Ascending aorta (tissue), 2 donors: ENCODE measurements around the gene TMEM240. TPM values are rescaled to one million over a fixed set of nuclear protein-coding genes. Genes with fewer than 3 reads are reported as not detected.
"Not testable (repeated sequence)": the region's sequence is repeated elsewhere in the genome, so short reads cannot be mapped to it uniquely, and the experiment has no call there.

Experiments
- DNase-seq, 2 donors: peaks; one replicate each; pipeline ENCODE4 v3.0.0-alpha.2; 2019; ENCODE audit warnings: low spot score in 2 of 2
- H3K27ac ChIP-seq, 2 donors: fragments of 200-600 bp; sonication (generic); one replicate each; pipeline ENCODE4 v1.5.1; 2016 to 2017; ENCODE audit warnings: mild to moderate bottlenecking in 1 of 2
- H3K27me3 ChIP-seq: fragments of 200-600 bp; sonication (generic); one replicate; pipeline ENCODE4 v1.5.1; 2017
- H3K36me3 ChIP-seq, 2 donors: fragments of 200-600 bp; sonication (generic); one replicate each; pipeline ENCODE4 v1.5.1; 2016
- H3K4me1 ChIP-seq, 2 donors: fragments of 200-600 bp; sonication (generic); one replicate each; pipeline ENCODE4 v1.5.1; 2016 to 2017; ENCODE audit warnings: mild to moderate bottlenecking in 1 of 2
- H3K4me3 ChIP-seq, 2 donors: fragments of 200-600 bp; sonication (generic); one replicate each; pipeline ENCODE4 v1.5.1; 2016 to 2017; ENCODE audit warnings: mild to moderate bottlenecking in 1 of 2
- H3K9me3 ChIP-seq, 2 donors: fragments of 200-600 bp; sonication (generic); one replicate each; pipeline ENCODE4 v1.5.1; 2016
- intact Hi-C: fragments of 100-400 bp; cut with DNase I; formaldehyde crosslinking; loops from one replicate; pipeline ENCODE4 v1.15.1; 2023
- total RNA-seq: library from RNA; depleted of rRNA; stranded (reverse); fragments of >200 nt; gene quantifications from one replicate; pipeline ENCODE4 v1.1.0, GENCODE V29; 2016
- TF ChIP-seq, protein P1 (sequence below), 3 experiments: fragments of 200-600 bp in 2 of 3; fragments of 450-650 bp in 1 of 3; sonication (generic) in 2 of 3; IDR thresholded peaks; one replicate each; pipeline ENCODE4 v1.5.1; 2016 to 2019; ENCODE audit warnings: antibody characterized with exemption in 3 of 3, mild to moderate bottlenecking in 1 of 3, moderate library complexity in 1 of 3

Gene TMEM240
- total RNA-seq, 1 donor from 2014 or later = not detected

DNA sequence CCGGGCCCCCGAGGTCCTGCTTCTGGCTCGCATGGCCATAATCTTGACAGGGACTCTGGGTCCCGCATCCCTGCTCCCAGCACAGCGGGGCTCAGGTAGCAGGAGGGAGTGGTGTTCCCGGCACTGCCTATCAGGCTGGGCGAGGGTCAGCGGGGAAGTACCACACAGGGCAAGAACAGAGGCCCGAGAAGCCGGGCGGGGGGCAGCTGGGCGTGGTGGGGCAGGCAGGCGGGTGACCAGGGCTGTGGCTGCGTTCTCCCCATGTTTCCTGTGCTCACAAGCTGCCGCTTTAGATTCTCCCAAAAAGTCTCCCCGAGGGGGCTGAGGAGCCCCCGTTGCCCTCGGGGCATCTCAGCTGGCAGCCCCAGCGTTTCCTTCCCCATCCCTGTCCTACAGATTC is 50.6 kb downstream of the TMEM240 start:
- TF ChIP-seq, protein P1, sequence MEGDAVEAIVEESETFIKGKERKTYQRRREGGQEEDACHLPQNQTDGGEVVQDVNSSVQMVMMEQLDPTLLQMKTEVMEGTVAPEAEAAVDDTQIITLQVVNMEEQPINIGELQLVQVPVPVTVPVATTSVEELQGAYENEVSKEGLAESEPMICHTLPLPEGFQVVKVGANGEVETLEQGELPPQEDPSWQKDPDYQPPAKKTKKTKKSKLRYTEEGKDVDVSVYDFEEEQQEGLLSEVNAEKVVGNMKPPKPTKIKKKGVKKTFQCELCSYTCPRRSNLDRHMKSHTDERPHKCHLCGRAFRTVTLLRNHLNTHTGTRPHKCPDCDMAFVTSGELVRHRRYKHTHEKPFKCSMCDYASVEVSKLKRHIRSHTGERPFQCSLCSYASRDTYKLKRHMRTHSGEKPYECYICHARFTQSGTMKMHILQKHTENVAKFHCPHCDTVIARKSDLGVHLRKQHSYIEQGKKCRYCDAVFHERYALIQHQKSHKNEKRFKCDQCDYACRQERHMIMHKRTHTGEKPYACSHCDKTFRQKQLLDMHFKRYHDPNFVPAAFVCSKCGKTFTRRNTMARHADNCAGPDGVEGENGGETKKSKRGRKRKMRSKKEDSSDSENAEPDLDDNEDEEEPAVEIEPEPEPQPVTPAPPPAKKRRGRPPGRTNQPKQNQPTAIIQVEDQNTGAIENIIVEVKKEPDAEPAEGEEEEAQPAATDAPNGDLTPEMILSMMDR (IDR thresholded peaks at IDR 0.05) = no peak
- Histone ChIP-seq H3K4me3 (no peak overlapping the region), H3K9me3 (peaks cover 0 to 18% of the 10 kb centered on the region in 2 donors), H3K27me3 (no peaks in the 10 kb centered on the region), H3K36me3 (peaks cover 61 to 82% of the 10 kb centered on the region in 2 donors), H3K27ac (no peak overlapping the region), H3K4me1 (no peaks in the 10 kb centered on the region)
- intact Hi-C loops = no loop called here
- DNase-seq = no peak

DNA sequence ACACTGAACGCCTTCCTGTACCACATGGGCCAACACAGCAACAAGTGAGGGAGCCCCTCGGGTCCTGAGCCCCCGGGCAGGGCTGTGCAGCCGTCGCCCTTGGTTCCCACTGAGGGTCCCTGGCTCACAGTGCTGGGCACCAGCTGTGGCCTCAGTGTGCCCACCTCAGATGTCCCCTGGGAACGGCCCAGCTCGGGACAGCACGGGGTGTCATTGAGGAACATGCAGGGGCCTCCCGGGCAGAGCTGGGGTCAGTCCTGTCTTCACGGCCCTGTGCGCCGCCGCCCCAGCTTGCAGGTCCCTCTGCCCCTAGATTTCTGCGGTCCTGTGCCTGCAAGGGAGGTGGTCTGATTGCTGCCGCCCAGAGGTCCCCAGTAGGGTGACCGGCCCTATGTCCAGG is 51.2 kb downstream of the TMEM240 start:
- peaks cover 58 to 82% of the 10 kb centered on the region in 2 donors for H3K36me3 ChIP-seq
- TF ChIP-seq, protein P1 (IDR thresholded peaks at IDR 0.05) = no peak

DNA sequence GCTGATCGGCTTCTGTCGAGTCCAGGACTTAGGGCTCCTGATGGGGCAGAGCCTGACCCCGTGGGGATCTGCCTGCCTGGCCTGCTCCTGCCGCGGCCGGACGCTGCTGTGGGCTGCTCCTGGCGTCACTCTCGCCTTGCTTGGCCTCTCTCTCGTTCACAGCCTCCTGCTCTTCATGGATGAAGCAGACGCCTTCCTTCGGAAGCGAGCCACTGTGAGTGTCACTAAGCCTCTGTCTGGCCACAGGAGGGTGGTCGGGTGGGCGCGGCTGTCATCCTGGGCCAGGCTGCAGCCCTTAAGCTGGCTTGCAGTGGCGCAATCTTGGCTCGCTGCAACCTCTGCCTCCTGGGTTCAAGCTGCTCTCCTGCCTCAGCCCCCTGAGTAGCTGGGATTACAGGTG is 52.7 kb downstream of the TMEM240 start:
- intact Hi-C loops = no loop called here
- H3K27me3 ChIP-seq = no peaks in the 10 kb centered on the region
- no peak for DNase-seq
- no peak overlapping the region for H3K4me3 ChIP-seq
- TF ChIP-seq, protein P1 (IDR thresholded peaks at IDR 0.05) = no peak
- H3K27ac ChIP-seq = no peak overlapping the region
- H3K4me1 ChIP-seq = no peaks in the 10 kb centered on the region
- peaks cover 64 to 79% of the 10 kb centered on the region in 2 donors for H3K36me3 ChIP-seq
- peaks cover 0 to 9% of the 10 kb centered on the region in 2 donors for H3K9me3 ChIP-seq

More for the DNA sequence above, 51.2 kb downstream of the TMEM240 start:
- no peak overlapping the region for H3K4me3 ChIP-seq
- DNase-seq = no peak
- no peak overlapping the region for H3K27ac ChIP-seq
- H3K4me1 ChIP-seq = no peaks in the 10 kb centered on the region
- intact Hi-C loops = no loop called here
- peaks cover 0 to 18% of the 10 kb centered on the region in 2 donors for H3K9me3 ChIP-seq
- no peaks in the 10 kb centered on the region for H3K27me3 ChIP-seq

DNA sequence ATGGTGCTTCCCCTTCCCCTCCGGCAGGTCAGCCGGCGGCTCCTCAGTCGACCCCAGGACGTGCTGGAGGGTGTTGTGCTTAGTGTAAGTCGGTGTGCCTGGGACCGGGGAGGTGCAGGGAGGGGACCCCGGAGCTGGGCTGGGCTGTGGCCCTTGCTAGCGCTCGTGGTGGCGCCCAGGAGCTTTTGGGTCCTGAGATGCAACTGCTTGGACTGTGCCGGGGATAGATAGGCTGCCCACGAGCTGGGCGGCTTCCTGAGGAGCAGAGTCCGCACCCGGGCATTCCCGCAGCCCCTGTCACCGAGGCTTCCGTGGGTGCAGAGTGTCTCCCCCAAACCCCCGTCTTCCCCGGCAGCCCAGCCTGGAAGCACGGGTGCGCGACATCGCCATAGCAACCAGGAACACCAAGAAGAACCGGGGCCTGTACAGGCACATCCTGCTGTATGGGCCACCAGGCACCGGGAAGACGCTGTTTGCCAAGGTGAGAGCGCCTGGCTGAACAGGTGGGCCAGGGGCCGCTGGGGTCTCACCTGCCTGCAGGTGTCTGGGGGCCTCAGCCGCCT is 54.6 kb downstream of the TMEM240 start:
- H3K27ac ChIP-seq, H3K27me3 ChIP-seq, DNase-seq, H3K4me3 ChIP-seq, intact Hi-C loops, H3K4me1 ChIP-seq, H3K9me3 ChIP-seq: not testable (repeated sequence)
- H3K36me3 ChIP-seq = peaks cover 54 to 66% of the 10 kb centered on the region in 2 donors

DNA sequence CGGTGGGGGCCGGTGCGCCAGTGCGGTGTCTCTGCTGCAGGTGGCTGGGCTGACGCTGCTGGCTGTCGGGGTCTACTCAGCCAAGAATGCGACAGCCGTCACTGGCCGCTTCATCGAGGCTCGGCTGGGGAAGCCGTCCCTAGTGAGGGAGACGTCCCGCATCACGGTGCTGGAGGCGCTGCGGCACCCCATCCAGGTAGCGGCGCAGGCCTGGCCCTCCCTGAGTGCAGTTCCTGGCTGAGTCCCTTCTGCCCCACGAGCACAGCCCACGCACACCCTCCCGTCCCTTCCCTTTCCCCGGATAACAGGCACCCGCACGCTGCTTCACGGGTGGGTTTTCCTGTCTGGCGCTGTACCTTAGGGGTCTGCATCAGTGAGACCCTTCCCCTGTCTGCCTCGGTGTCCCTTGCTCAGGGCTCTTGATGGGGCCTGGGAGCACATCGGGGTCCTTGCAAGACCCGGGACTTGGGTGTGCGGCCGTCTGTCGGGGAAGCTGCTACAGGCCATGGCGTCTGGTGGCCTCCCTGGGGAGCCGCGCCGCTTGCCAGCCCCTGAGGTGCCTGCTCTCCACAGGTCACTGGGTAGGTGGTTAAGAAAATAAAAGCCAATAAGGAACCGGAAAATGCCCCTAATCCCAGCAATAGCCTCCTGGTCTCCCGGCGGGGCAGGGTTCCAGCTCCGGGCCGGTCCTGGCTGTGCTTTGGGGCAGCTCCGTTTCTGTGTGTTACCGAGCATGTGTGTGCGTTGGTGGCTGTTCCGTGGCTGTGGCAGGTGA is 55.3 kb downstream of the TMEM240 start:
- H3K9me3 ChIP-seq, intact Hi-C loops, H3K27me3 ChIP-seq, DNase-seq, H3K4me3 ChIP-seq, H3K4me1 ChIP-seq, H3K27ac ChIP-seq: not testable (repeated sequence)
- peaks cover 53 to 64% of the 10 kb centered on the region in 2 donors for H3K36me3 ChIP-seq

Other genes with a start within 250 kb of the TMEM240 start
- gene ACAP3, start 232.7 kb downstream of the TMEM240 start, total RNA-seq = 105 TPM
- 28.3 TPM for gene PUSL1, start 232.0 kb downstream of the TMEM240 start, total RNA-seq
- 214 TPM for gene INTS11, start 216.0 kb downstream of the TMEM240 start, total RNA-seq
- gene CPTP, start 215.8 kb downstream of the TMEM240 start, total RNA-seq = 71.3 TPM
- 2.7 TPM for gene TAS1R3, start 209.3 kb downstream of the TMEM240 start, total RNA-seq
- 66.7 TPM for gene DVL1, start 191.2 kb downstream of the TMEM240 start, total RNA-seq
- gene MXRA8, start 182.1 kb downstream of the TMEM240 start, total RNA-seq = 345 TPM
- 247 TPM for gene AURKAIP1, start 165.4 kb downstream of the TMEM240 start, total RNA-seq
- 150 TPM for gene CCNL2, start 141.3 kb downstream of the TMEM240 start, total RNA-seq
- gene MRPL20, start 133.3 kb downstream of the TMEM240 start, total RNA-seq = 63.4 TPM
- gene ANKRD65, start 119.3 kb downstream of the TMEM240 start, total RNA-seq = 12.5 TPM
- 79.0 TPM for gene VWA1, start 104.9 kb downstream of the TMEM240 start, total RNA-seq
- gene ATAD3C, start 90.9 kb downstream of the TMEM240 start, total RNA-seq = not detected
- gene ATAD3B, start 68.9 kb downstream of the TMEM240 start, total RNA-seq = 14.2 TPM
- gene ATAD3A, start 28.5 kb downstream of the TMEM240 start, total RNA-seq = 46.3 TPM
- 50.1 TPM for gene SSU72, start 34.2 kb upstream of the TMEM240 start, total RNA-seq
- 1.8 TPM for gene FNDC10, start 59.5 kb upstream of the TMEM240 start, total RNA-seq
- gene MIB2, start 74.9 kb upstream of the TMEM240 start, total RNA-seq = 96.9 TPM
- 71.3 TPM for gene MMP23B, start 91.5 kb upstream of the TMEM240 start, total RNA-seq
- 24.8 TPM for gene CDK11B, start 118.4 kb upstream of the TMEM240 start, total RNA-seq
- 43.7 TPM for gene SLC35E2B, start 152.2 kb upstream of the TMEM240 start, total RNA-seq
- gene CDK11A, start 183.7 kb upstream of the TMEM240 start, total RNA-seq = 150 TPM
- 104 TPM for gene NADK, start 237.8 kb upstream of the TMEM240 start, total RNA-seq